ENCODE data around the gene FOSL2. TPM values are rescaled to one million over a fixed set of nuclear protein-coding genes. Genes with fewer than 3 reads are reported as not detected.

Gene FOSL2
- total and polyA plus RNA-seq, 2 donors = 6.0 to 37.1 TPM

GRCh38 chr2:28360058-28360717, 32.5 kb upstream of the FOSL2 start:
- Histone ChIP-seq H3K9me3 (ENCODE audit: control insufficient read depth in 2 of 2, insufficient read depth in 1 of 2, low read length in 1 of 2) (peaks cover 0 to 4% of the 10 kb centered on the region in 2 donors), H3K4me3 (ENCODE audit: low read length in 2 of 2) (no peak overlapping the region), H3K4me1 (ENCODE audit: control insufficient read depth in 2 of 2, insufficient read depth in 2 of 2, low read length in 2 of 2) (peaks cover 8 to 45% of the 10 kb centered on the region in 2 donors), H3K27me3 (ENCODE audit: control insufficient read depth in 2 of 2, insufficient read depth in 1 of 2, low read length in 1 of 2) (peaks cover 0 to 33% of the 10 kb centered on the region in 2 donors), H3K36me3 (ENCODE audit: control insufficient read depth in 2 of 2, insufficient read depth in 2 of 2, low read length in 1 of 2) (no peaks in the 10 kb centered on the region), H3K27ac (ENCODE audit: low read depth in 1 of 2, low read length in 1 of 2) (no peak overlapping the region)
- 91% methylated on average over 16 of the region's 16 CpGs for WGBS
- no peak for DNase-seq (ENCODE audit: low read depth in 6 of 9, low spot score in 9 of 9)

GRCh38 chr2:28360718-28361293, 31.9 kb upstream of the FOSL2 start:
- no peak overlapping the region for H3K27ac ChIP-seq (ENCODE audit: low read depth in 1 of 2, low read length in 1 of 2)

GRCh38 chr2:28361991-28362710, 30.5 kb upstream of the FOSL2 start:
- Histone ChIP-seq H3K4me3 (ENCODE audit: low read length in 2 of 2) (no peak overlapping the region), H3K36me3 (ENCODE audit: control insufficient read depth in 2 of 2, insufficient read depth in 2 of 2, low read length in 1 of 2) (no peaks in the 10 kb centered on the region), H3K9me3 (ENCODE audit: control insufficient read depth in 2 of 2, insufficient read depth in 1 of 2, low read length in 1 of 2) (peaks cover 0 to 10% of the 10 kb centered on the region in 2 donors), H3K27me3 (ENCODE audit: control insufficient read depth in 2 of 2, insufficient read depth in 1 of 2, low read length in 1 of 2) (peaks cover 0 to 36% of the 10 kb centered on the region in 2 donors), H3K27ac (ENCODE audit: low read depth in 1 of 2, low read length in 1 of 2) (no peak overlapping the region), H3K4me1 (ENCODE audit: control insufficient read depth in 2 of 2, insufficient read depth in 2 of 2, low read length in 2 of 2) (peaks cover 19 to 59% of the 10 kb centered on the region in 2 donors)
- 86% methylated on average over 12 of the region's 12 CpGs for WGBS
- no peak for DNase-seq (ENCODE audit: low read depth in 6 of 9, low spot score in 9 of 9)

More at GRCh38 chr2:28360718-28361293, 31.9 kb upstream of the FOSL2 start:
- H3K36me3 ChIP-seq (ENCODE audit: control insufficient read depth in 2 of 2, insufficient read depth in 2 of 2, low read length in 1 of 2) = no peaks in the 10 kb centered on the region
- peaks cover 8 to 46% of the 10 kb centered on the region in 2 donors for H3K4me1 ChIP-seq (ENCODE audit: control insufficient read depth in 2 of 2, insufficient read depth in 2 of 2, low read length in 2 of 2)
- peaks cover 0 to 4% of the 10 kb centered on the region in 2 donors for H3K9me3 ChIP-seq (ENCODE audit: control insufficient read depth in 2 of 2, insufficient read depth in 1 of 2, low read length in 1 of 2)
- H3K27me3 ChIP-seq (ENCODE audit: control insufficient read depth in 2 of 2, insufficient read depth in 1 of 2, low read length in 1 of 2) = peaks cover 0 to 33% of the 10 kb centered on the region in 2 donors
- WGBS = 89% methylated on average over 12 of the region's 12 CpGs
- no peak overlapping the region for H3K4me3 ChIP-seq (ENCODE audit: low read length in 2 of 2)
- no peak for DNase-seq (ENCODE audit: low read depth in 6 of 9, low spot score in 9 of 9)

GRCh38 chr2:28362991-28363521, 29.6 kb upstream of the FOSL2 start:
- Histone ChIP-seq H3K4me3 (ENCODE audit: low read length in 2 of 2) (no peak overlapping the region), H3K36me3 (ENCODE audit: control insufficient read depth in 2 of 2, insufficient read depth in 2 of 2, low read length in 1 of 2) (no peaks in the 10 kb centered on the region), H3K27me3 (ENCODE audit: control insufficient read depth in 2 of 2, insufficient read depth in 1 of 2, low read length in 1 of 2) (peaks cover 0 to 37% of the 10 kb centered on the region in 2 donors), H3K27ac (ENCODE audit: low read depth in 1 of 2, low read length in 1 of 2) (no peak overlapping the region), H3K4me1 (ENCODE audit: control insufficient read depth in 2 of 2, insufficient read depth in 2 of 2, low read length in 2 of 2) (peaks cover 20 to 64% of the 10 kb centered on the region in 2 donors), H3K9me3 (ENCODE audit: control insufficient read depth in 2 of 2, insufficient read depth in 1 of 2, low read length in 1 of 2) (peaks cover 0 to 10% of the 10 kb centered on the region in 2 donors)
- 92% methylated on average over 15 of the region's 15 CpGs for WGBS
- no peak for DNase-seq (ENCODE audit: low read depth in 6 of 9, low spot score in 9 of 9)

- H3K27ac ChIP-seq (ENCODE audit: low read depth in 1 of 2, low read length in 1 of 2) = no peak overlapping the region
- WGBS = 90% methylated on average over 11 of the region's 11 CpGs
- DNase-seq (ENCODE audit: low read depth in 6 of 9, low spot score in 9 of 9) = no peak
- H3K9me3 ChIP-seq (ENCODE audit: control insufficient read depth in 2 of 2, insufficient read depth in 1 of 2, low read length in 1 of 2) = peaks cover 0 to 10% of the 10 kb centered on the region in 2 donors
- H3K4me1 ChIP-seq (ENCODE audit: control insufficient read depth in 2 of 2, insufficient read depth in 2 of 2, low read length in 2 of 2) = peaks cover 20 to 59% of the 10 kb centered on the region in 2 donors
- no peak overlapping the region for H3K4me3 ChIP-seq (ENCODE audit: low read length in 2 of 2)
- H3K27me3 ChIP-seq (ENCODE audit: control insufficient read depth in 2 of 2, insufficient read depth in 1 of 2, low read length in 1 of 2) = peaks cover 0 to 36% of the 10 kb centered on the region in 2 donors
- H3K36me3 ChIP-seq (ENCODE audit: control insufficient read depth in 2 of 2, insufficient read depth in 2 of 2, low read length in 1 of 2) = no peaks in the 10 kb centered on the region
Measured at GRCh38 chr2:28363686-28364280, 28.9 kb upstream of the FOSL2 start.

- DNase-seq (ENCODE audit: low read depth in 6 of 9, low spot score in 9 of 9) = no peak
- Histone ChIP-seq H3K27me3 (ENCODE audit: control insufficient read depth in 2 of 2, insufficient read depth in 1 of 2, low read length in 1 of 2) (peaks cover 0 to 33% of the 10 kb centered on the region in 2 donors), H3K9me3 (ENCODE audit: control insufficient read depth in 2 of 2, insufficient read depth in 1 of 2, low read length in 1 of 2) (peaks cover 0 to 10% of the 10 kb centered on the region in 2 donors), H3K4me3 (ENCODE audit: low read length in 2 of 2) (no peak overlapping the region), H3K36me3 (ENCODE audit: control insufficient read depth in 2 of 2, insufficient read depth in 2 of 2, low read length in 1 of 2) (no peaks in the 10 kb centered on the region), H3K4me1 (ENCODE audit: control insufficient read depth in 2 of 2, insufficient read depth in 2 of 2, low read length in 2 of 2) (peaks cover 12 to 53% of the 10 kb centered on the region in 2 donors), H3K27ac (ENCODE audit: low read depth in 1 of 2, low read length in 1 of 2) (no peak overlapping the region)
- WGBS = 98% methylated on average over 3 of the region's 3 CpGs
Measured at GRCh38 chr2:28364610-28365009, 28.0 kb upstream of the FOSL2 start.

- Histone ChIP-seq H3K4me3 (ENCODE audit: low read length in 2 of 2) (no peak overlapping the region), H3K27me3 (ENCODE audit: control insufficient read depth in 2 of 2, insufficient read depth in 1 of 2, low read length in 1 of 2) (peaks cover 0 to 28% of the 10 kb centered on the region in 2 donors), H3K9me3 (ENCODE audit: control insufficient read depth in 2 of 2, insufficient read depth in 1 of 2, low read length in 1 of 2) (peaks cover 0 to 10% of the 10 kb centered on the region in 2 donors), H3K36me3 (ENCODE audit: control insufficient read depth in 2 of 2, insufficient read depth in 2 of 2, low read length in 1 of 2) (no peaks in the 10 kb centered on the region), H3K27ac (ENCODE audit: low read depth in 1 of 2, low read length in 1 of 2) (no peak overlapping the region), H3K4me1 (ENCODE audit: control insufficient read depth in 2 of 2, insufficient read depth in 2 of 2, low read length in 2 of 2) (peaks cover 11 to 47% of the 10 kb centered on the region in 2 donors)
- peak in 1 of 9 donors; percentile 24 for DNase-seq (ENCODE audit: low read depth in 6 of 9, low spot score in 9 of 9)
- WGBS = 58% methylated on average over 8 of the region's 8 CpGs
Measured at GRCh38 chr2:28365158-28365557, 27.5 kb upstream of the FOSL2 start.

GRCh38 chr2:28366149-28366495, 26.5 kb upstream of the FOSL2 start:
- Histone ChIP-seq H3K4me1 (ENCODE audit: control insufficient read depth in 2 of 2, insufficient read depth in 2 of 2, low read length in 2 of 2) (peaks cover 11 to 43% of the 10 kb centered on the region in 2 donors), H3K9me3 (ENCODE audit: control insufficient read depth in 2 of 2, insufficient read depth in 1 of 2, low read length in 1 of 2) (peaks cover 0 to 6% of the 10 kb centered on the region in 2 donors)
- WGBS = 73% methylated on average over 10 of the region's 10 CpGs

More at GRCh38 chr2:28366149-28366495, 26.5 kb upstream of the FOSL2 start:
- H3K4me3 ChIP-seq (ENCODE audit: low read length in 2 of 2) = no peak overlapping the region
- H3K36me3 ChIP-seq (ENCODE audit: control insufficient read depth in 2 of 2, insufficient read depth in 2 of 2, low read length in 1 of 2) = no peaks in the 10 kb centered on the region
- H3K27me3 ChIP-seq (ENCODE audit: control insufficient read depth in 2 of 2, insufficient read depth in 1 of 2, low read length in 1 of 2) = peaks cover 0 to 18% of the 10 kb centered on the region in 2 donors
- H3K27ac ChIP-seq (ENCODE audit: low read depth in 1 of 2, low read length in 1 of 2) = no peak overlapping the region
- DNase-seq (ENCODE audit: low read depth in 6 of 9, low spot score in 9 of 9) = no peak

Measured in thymus (tissue), 11 donors.